Measurements from ENCODE around the gene ENTR1.

- TF ChIP-seq, protein P1, sequence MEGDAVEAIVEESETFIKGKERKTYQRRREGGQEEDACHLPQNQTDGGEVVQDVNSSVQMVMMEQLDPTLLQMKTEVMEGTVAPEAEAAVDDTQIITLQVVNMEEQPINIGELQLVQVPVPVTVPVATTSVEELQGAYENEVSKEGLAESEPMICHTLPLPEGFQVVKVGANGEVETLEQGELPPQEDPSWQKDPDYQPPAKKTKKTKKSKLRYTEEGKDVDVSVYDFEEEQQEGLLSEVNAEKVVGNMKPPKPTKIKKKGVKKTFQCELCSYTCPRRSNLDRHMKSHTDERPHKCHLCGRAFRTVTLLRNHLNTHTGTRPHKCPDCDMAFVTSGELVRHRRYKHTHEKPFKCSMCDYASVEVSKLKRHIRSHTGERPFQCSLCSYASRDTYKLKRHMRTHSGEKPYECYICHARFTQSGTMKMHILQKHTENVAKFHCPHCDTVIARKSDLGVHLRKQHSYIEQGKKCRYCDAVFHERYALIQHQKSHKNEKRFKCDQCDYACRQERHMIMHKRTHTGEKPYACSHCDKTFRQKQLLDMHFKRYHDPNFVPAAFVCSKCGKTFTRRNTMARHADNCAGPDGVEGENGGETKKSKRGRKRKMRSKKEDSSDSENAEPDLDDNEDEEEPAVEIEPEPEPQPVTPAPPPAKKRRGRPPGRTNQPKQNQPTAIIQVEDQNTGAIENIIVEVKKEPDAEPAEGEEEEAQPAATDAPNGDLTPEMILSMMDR (conservative IDR thresholded peaks at IDR 0.05): no peak
- no peak for TF ChIP-seq ZFX (IDR thresholded peaks at IDR 0.05)
Observed at GRCh38 chr9:136422876-136423275, 12.5 kb upstream of the ENTR1 start.

All from C4-2B (cell line).